ENCODE measurements around the gene MCEE.
A peak's percentile ranks its signal among the peaks of the same experiment; 100 is the strongest.
"Not testable (repeated sequence)": the region's sequence is repeated elsewhere in the genome, so short reads cannot be mapped to it uniquely, and the experiment has no call there.

MCEE gene

GRCh38 chr2:71150082-71150816 lies 20.2 kb upstream of the MCEE start:
- no peaks in the 10 kb centered on the region for H3K4me1 ChIP-seq
- TF ChIP-seq, protein P1, sequence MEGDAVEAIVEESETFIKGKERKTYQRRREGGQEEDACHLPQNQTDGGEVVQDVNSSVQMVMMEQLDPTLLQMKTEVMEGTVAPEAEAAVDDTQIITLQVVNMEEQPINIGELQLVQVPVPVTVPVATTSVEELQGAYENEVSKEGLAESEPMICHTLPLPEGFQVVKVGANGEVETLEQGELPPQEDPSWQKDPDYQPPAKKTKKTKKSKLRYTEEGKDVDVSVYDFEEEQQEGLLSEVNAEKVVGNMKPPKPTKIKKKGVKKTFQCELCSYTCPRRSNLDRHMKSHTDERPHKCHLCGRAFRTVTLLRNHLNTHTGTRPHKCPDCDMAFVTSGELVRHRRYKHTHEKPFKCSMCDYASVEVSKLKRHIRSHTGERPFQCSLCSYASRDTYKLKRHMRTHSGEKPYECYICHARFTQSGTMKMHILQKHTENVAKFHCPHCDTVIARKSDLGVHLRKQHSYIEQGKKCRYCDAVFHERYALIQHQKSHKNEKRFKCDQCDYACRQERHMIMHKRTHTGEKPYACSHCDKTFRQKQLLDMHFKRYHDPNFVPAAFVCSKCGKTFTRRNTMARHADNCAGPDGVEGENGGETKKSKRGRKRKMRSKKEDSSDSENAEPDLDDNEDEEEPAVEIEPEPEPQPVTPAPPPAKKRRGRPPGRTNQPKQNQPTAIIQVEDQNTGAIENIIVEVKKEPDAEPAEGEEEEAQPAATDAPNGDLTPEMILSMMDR (IDR thresholded peaks at IDR 0.05; ENCODE audit: low read depth, low read length), result no peak
- H3K36me3 ChIP-seq, result peaks cover 9% of the 10 kb centered on the region
- DNase-seq, result no peak
- H3K27me3 ChIP-seq, result no peaks in the 10 kb centered on the region
- H3K9me3 ChIP-seq, result no peaks in the 10 kb centered on the region
- no peak overlapping the region for H3K4me3 ChIP-seq (ENCODE audit: low read depth, low read length)

GRCh38 chr2:71148506-71149063 lies 18.6 kb upstream of the MCEE start:
- Histone ChIP-seq H3K36me3 (peaks cover 18% of the 10 kb centered on the region), H3K4me1 (no peaks in the 10 kb centered on the region), H3K4me3 (ENCODE audit: low read depth, low read length) (no peak overlapping the region), H3K9me3 (no peaks in the 10 kb centered on the region), H3K27me3 (no peaks in the 10 kb centered on the region)
- TF ChIP-seq, protein P1 (IDR thresholded peaks at IDR 0.05; ENCODE audit: low read depth, low read length), result no peak
- no peak for DNase-seq

DNA sequence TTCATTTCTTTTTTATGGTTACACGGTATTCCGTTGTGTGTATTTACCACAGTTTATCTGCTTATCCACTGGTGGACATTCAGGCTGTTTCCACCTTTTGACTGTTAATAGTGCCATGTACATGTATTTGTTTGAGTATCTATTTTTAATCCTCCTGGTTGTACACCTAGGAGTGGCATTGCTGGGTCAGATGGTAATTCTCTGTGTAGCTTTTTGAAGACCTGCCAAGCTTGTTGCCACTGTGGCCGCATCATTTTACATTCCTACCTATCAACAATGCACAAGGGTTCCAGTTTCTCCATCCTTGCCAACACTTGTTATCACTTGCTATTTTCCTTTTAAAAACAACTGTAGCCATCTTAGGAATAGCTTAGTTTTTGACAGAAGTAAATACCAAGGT lies 13.8 kb upstream of the MCEE start:
- Histone ChIP-seq H3K4me3 (ENCODE audit: low read depth, low read length) (no peak overlapping the region), H3K27me3 (no peaks in the 10 kb centered on the region), H3K9me3 (no peaks in the 10 kb centered on the region), H3K4me1 (no peaks in the 10 kb centered on the region), H3K36me3 (peaks cover 29% of the 10 kb centered on the region)
- no peak for DNase-seq
- TF ChIP-seq, protein P1 (IDR thresholded peaks at IDR 0.05; ENCODE audit: low read depth, low read length), result no peak

DNA sequence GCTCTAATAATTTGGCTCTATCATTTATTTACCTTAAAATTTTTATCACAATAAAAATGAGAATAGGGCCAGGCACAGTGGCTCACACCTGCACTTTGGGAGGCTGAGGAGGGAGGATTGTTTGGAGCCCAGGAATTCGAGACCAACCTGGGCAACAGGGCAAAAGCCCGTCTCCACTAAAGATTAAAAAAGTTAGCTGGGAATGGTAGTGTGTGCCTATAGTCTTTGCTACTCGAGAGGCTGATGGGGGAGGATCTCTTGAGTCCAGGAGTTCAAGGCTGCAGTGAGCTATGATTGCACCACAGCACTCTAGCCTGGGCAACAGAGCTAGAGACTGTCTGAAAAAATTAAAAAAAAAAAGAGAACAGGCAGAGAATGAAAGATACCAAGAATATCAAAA lies 6.1 kb upstream of the MCEE start:
- no peak for DNase-seq
- TF ChIP-seq, protein P1 (IDR thresholded peaks at IDR 0.05; ENCODE audit: low read depth, low read length), result no peak
- no peak overlapping the region for H3K4me3 ChIP-seq (ENCODE audit: low read depth, low read length)
- no peaks in the 10 kb centered on the region for H3K27me3 ChIP-seq
- no peaks in the 10 kb centered on the region for H3K4me1 ChIP-seq
- H3K36me3 ChIP-seq, result peaks cover 21% of the 10 kb centered on the region
- H3K9me3 ChIP-seq, result no peaks in the 10 kb centered on the region

- TF ChIP-seq, protein P1 (IDR thresholded peaks at IDR 0.05; ENCODE audit: low read depth, low read length), result no peak
- H3K4me3 ChIP-seq (ENCODE audit: low read depth, low read length), result no peak overlapping the region
- DNase-seq, result no peak
- H3K27me3 ChIP-seq, result no peaks in the 10 kb centered on the region
- peaks cover 8% of the 10 kb centered on the region; the same call in 1 of the 2 replicates for H3K36me3 ChIP-seq
- no peaks in the 10 kb centered on the region for H3K4me1 ChIP-seq
- H3K9me3 ChIP-seq, result no peaks in the 10 kb centered on the region
Measured at GRCh38 chr2:71133603-71134002, 3.6 kb upstream of the MCEE start.

GRCh38 chr2:71131387-71132166 lies 1.5 kb upstream of the MCEE start:
- not testable (repeated sequence) for H3K36me3 ChIP-seq, H3K4me1 ChIP-seq, DNase-seq

More at GRCh38 chr2:71131387-71132166, 1.5 kb upstream of the MCEE start:
- not testable (repeated sequence) for H3K9me3 ChIP-seq, H3K27me3 ChIP-seq
- peak overlapping the region; percentile 74 for H3K4me3 ChIP-seq (ENCODE audit: low read depth, low read length)
